Endothelial cell of umbilical vein (primary cell): ENCODE data around the gene MSRB2. TPM values are rescaled to one million over a fixed set of nuclear protein-coding genes. Genes with fewer than 3 reads are reported as not detected.

Experiments used
- BruUV-seq: library from RNA; stranded (reverse); fragments of 400-500 nt; replicated peaks from 2 replicates; lab custom pipeline; 2021; lab: Mats Ljungman, UMichigan
- CTCF ChIA-PET: fragments of 300-600, 350-600 bp; sonication (Branson Sonifier 250); formaldehyde crosslinking; loops from one replicate; lab custom pipeline; 2021; ENCODE audit warnings: antibody characterized with exemption, inconsistent platforms; lab: Charles Lee
- POLR2A ChIA-PET: fragments of 300-600, 350-600 bp; sonication (Branson Sonifier 250); formaldehyde crosslinking; loops from one replicate; lab custom pipeline; 2021; ENCODE audit warnings: antibody characterized with exemption, inconsistent platforms; lab: Charles Lee
- DNase-seq: peaks from one replicate; pipeline ENCODE4 v3.0.0-alpha.2; 2011; ENCODE audit warnings: low read depth, low spot score
- FAIRE-seq: peaks from 2 replicates; lab custom pipeline; 2011; peaks lifted over from hg19 to GRCh38; lab: Jason Lieb, UNC
- H2AFZ ChIP-seq: 2 replicates; pipeline ENCODE4 v1.6.0; 2012; ENCODE audit warnings: low read depth, low read length, control low read depth, inconsistent platforms
- H3K27ac ChIP-seq: 2 replicates; pipeline ENCODE4 v1.5.1; 2011; ENCODE audit warnings: low read depth, mild to moderate bottlenecking, control low read depth, low read length, moderate library complexity; ENCODE audit not compliant: insufficient read depth
- H3K27me3 ChIP-seq, 2 experiments: 2 replicates each; pipeline versions ENCODE4 v1.6.0 to v1.6.1; 2011; ENCODE audit warnings: low read length in 2 of 2, mixed read lengths in 1 of 2; ENCODE audit not compliant: control insufficient read depth in 2 of 2, insufficient read depth in 2 of 2
- H3K36me3 ChIP-seq, 2 experiments: 2 replicates in 1 of 2; 3 replicates in 1 of 2; pipeline ENCODE4 v1.5.1; 2011; ENCODE audit warnings: low read length in 2 of 2, mild to moderate bottlenecking in 1 of 2, moderate library complexity in 1 of 2; ENCODE audit not compliant: control insufficient read depth in 2 of 2, insufficient read depth in 2 of 2; ENCODE audit errors: extremely low read depth in 1 of 2
- H3K4me1 ChIP-seq: 3 replicates; pipeline ENCODE4 v1.5.1; 2011; ENCODE audit warnings: mild to moderate bottlenecking, low read length; ENCODE audit not compliant: control insufficient read depth, insufficient read depth; ENCODE audit errors: extremely low read depth
- H3K4me2 ChIP-seq: 2 replicates; pipeline ENCODE4 v1.6.1; 2011; ENCODE audit warnings: low read length, control low read depth, mixed read lengths; ENCODE audit not compliant: insufficient read depth
- H3K4me3 ChIP-seq, 3 experiments: fragments of 200-600 bp in 1 of 3; sonication (generic), shearing (Covaris generic) in 1 of 3; replicated peaks in 1 of 3; 2 replicates each; pipeline ENCODE4 v1.5.1; 2011 to 2016; ENCODE audit warnings: control low read depth in 3 of 3, low read length in 3 of 3, mild to moderate bottlenecking in 2 of 3, inconsistent platforms in 1 of 3, low read depth in 1 of 3, moderate library complexity in 1 of 3; ENCODE audit not compliant: insufficient read depth in 1 of 3
- H3K79me2 ChIP-seq: 2 replicates; pipeline ENCODE4 v1.6.0; 2012; ENCODE audit warnings: low read length, inconsistent platforms; ENCODE audit not compliant: control insufficient read depth, insufficient read depth
- H3K9ac ChIP-seq: replicated peaks from 2 replicates; pipeline ENCODE3; 2011; ENCODE audit warnings: low read length, control low read depth; ENCODE audit not compliant: insufficient read depth; ENCODE audit errors: extremely low read depth
- H3K9me1 ChIP-seq: replicated peaks from 3 replicates; pipeline ENCODE4 v1.6.0; 2011; ENCODE audit warnings: mild to moderate bottlenecking, low read length; ENCODE audit not compliant: control insufficient read depth, insufficient read depth; ENCODE audit errors: extremely low read depth
- H3K9me3 ChIP-seq: replicated peaks from 2 replicates; pipeline ENCODE4 v1.5.1; 2012; ENCODE audit warnings: low read length, inconsistent platforms; ENCODE audit not compliant: control insufficient read depth, insufficient read depth
- H4K20me1 ChIP-seq: replicated peaks from 2 replicates; pipeline ENCODE3; 2011; ENCODE audit warnings: mild to moderate bottlenecking, low read length; ENCODE audit not compliant: control insufficient read depth, insufficient read depth; ENCODE audit errors: extremely low read depth
- CTCF ChIP-seq, 2 donors: IDR thresholded peaks; 1 replicate in 1 of 2; 2 replicates in 1 of 2; pipeline ENCODE4 v1.5.1; 2011; ENCODE audit warnings: low read length in 2 of 2, mild to moderate bottlenecking in 2 of 2, moderate library complexity in 2 of 2, control low read depth in 1 of 2, inconsistent platforms in 1 of 2, low read depth in 1 of 2; ENCODE audit not compliant: insufficient read depth in 1 of 2; ENCODE audit errors: extremely low read depth in 1 of 2
- EZH2 ChIP-seq: IDR thresholded peaks from 2 replicates; pipeline ENCODE4 v1.6.1; 2012; ENCODE audit warnings: borderline replicate concordance, low read depth, mild to moderate bottlenecking, moderate library complexity, low read length, inconsistent platforms; ENCODE audit not compliant: severe bottlenecking
- FOS ChIP-seq: IDR thresholded peaks from 2 replicates; pipeline ENCODE4 v1.6.1; 2011; ENCODE audit warnings: mild to moderate bottlenecking, low read length, moderate library complexity, borderline replicate concordance; ENCODE audit not compliant: insufficient read depth
- GATA2 ChIP-seq: IDR thresholded peaks from 2 replicates; pipeline ENCODE4 v1.7.0; 2011; ENCODE audit warnings: low read depth, mild to moderate bottlenecking, moderate library complexity, mixed read lengths, low read length; ENCODE audit not compliant: insufficient read length, insufficient read depth
- JUN ChIP-seq: IDR thresholded peaks from 2 replicates; pipeline ENCODE4 v1.6.1; 2011; ENCODE audit warnings: borderline replicate concordance, low read depth; ENCODE audit not compliant: insufficient read length, insufficient read depth
- MAX ChIP-seq: IDR thresholded peaks from 2 replicates; pipeline ENCODE4 v1.6.1; 2011; ENCODE audit not compliant: insufficient read depth, insufficient read length
- MYC ChIP-seq: IDR thresholded peaks from one replicate; pipeline ENCODE4 v1.6.1; 2011; ENCODE audit warnings: mild to moderate bottlenecking, low read depth, low read length
- POLR2A ChIP-seq: IDR thresholded peaks from 2 replicates; pipeline ENCODE4 v1.6.1; 2012; ENCODE audit warnings: low read depth, mild to moderate bottlenecking, control low read depth, low read length
- POLR2AphosphoS5 ChIP-seq: IDR thresholded peaks from 2 replicates; pipeline ENCODE4 v1.6.1; 2012; ENCODE audit warnings: low read depth, mild to moderate bottlenecking, control low read depth, low read length, moderate library complexity; ENCODE audit not compliant: insufficient read depth
- dilution Hi-C: fragments of 300-500 bp; cut with MboI; formaldehyde crosslinking; loops from one replicate; pipeline ENCODE4 v1.15.0; 2019; ENCODE audit warnings: low sequenced_read_pairs; ENCODE audit not compliant: extremely low pct_ligation_motif_present
- intact Hi-C: fragments of 100-400 bp; cut with micrococcal nuclease; formaldehyde crosslinking; loops from one replicate; pipeline ENCODE4 v1.10.0; 2022
- polyA plus RNA-seq, 4 experiments: library from polyadenylated mRNA; depleted of rRNA in 3 of 4; stranded (reverse) in 3 of 4; unstranded in 1 of 4; fragments of >200 nt; gene quantifications; 2 replicates each; pipeline versions ENCODE4 v1.2.1 to v1.2.3, GENCODE V29; 2011 to 2012; ENCODE audit warnings: missing spikeins in 1 of 4
- total RNA-seq: library from RNA; stranded (reverse); gene quantifications from 2 replicates; pipeline ENCODE4 v1.2.3, GENCODE V29; 2021

The MSRB2 gene
- total and polyA plus RNA-seq, 2 donors (not counting 3 experiments of a cell fraction or from before 2014, with no cell fraction given): 16.2 to 20.6 TPM

GRCh38 chr10:23141995-23142394 is 46.6 kb downstream of the MSRB2 start:
- dilution Hi-C loops (no loop called here), intact Hi-C loops (no loop called here)
- no TSS peak for BruUV-seq
- H3K9ac ChIP-seq: no peak overlapping the region
- H3K4me1 ChIP-seq: no peaks in the 10 kb centered on the region
- TF ChIP-seq EZH2 (no peak), POLR2A (no peak), MYC (no peak), POLR2AphosphoS5 (no peak), GATA2 (no peak)
- no peak overlapping the region for H3K4me3 ChIP-seq
- H3K27me3 ChIP-seq: no peaks in the 10 kb centered on the region
- no peaks in the 10 kb centered on the region for H3K36me3 ChIP-seq
- FAIRE-seq (no peak), DNase-seq (no peak)
- no peaks in the 10 kb centered on the region for H4K20me1 ChIP-seq
- H3K4me2 ChIP-seq: no peak overlapping the region
- no peak overlapping the region for H3K27ac ChIP-seq
- no peaks in the 10 kb centered on the region for H3K79me2 ChIP-seq
- ChIA-PET CTCF (no interaction called here), POLR2A (no interaction called here)
- no peak overlapping the region for H2AFZ ChIP-seq
- no peaks in the 10 kb centered on the region for H3K9me3 ChIP-seq
- H3K9me1 ChIP-seq: no peaks in the 10 kb centered on the region

- Histone ChIP-seq H3K4me2 (no peak overlapping the region), H3K4me3 (no peak overlapping the region), H3K9me3 (no peaks in the 10 kb centered on the region), H4K20me1 (no peaks in the 10 kb centered on the region), H2AFZ (no peak overlapping the region), H3K36me3 (no peaks in the 10 kb centered on the region), H3K79me2 (no peaks in the 10 kb centered on the region), H3K27me3 (no peaks in the 10 kb centered on the region), H3K9ac (no peak overlapping the region), H3K27ac (no peak overlapping the region), H3K9me1 (no peaks in the 10 kb centered on the region), H3K4me1 (no peaks in the 10 kb centered on the region)
- dilution Hi-C loops: no loop called here
- no TSS peak for BruUV-seq
- DNase-seq: no peak
- intact Hi-C loops: no loop called here
- POLR2A ChIA-PET: no interaction called here
- FAIRE-seq: no peak
- CTCF ChIA-PET: interaction anchor here (0.9 to 1.7 kb wide), 2 partner anchors 10 to 12 kb away, joined by 3 read pairs; no protein-coding TSS in a partner anchor
- TF ChIP-seq MYC: no peak
- no peak for TF ChIP-seq MAX
- TF ChIP-seq CTCF (IDR thresholded peaks at IDR 0.05; ENCODE audit: extremely low read depth in 1 of 2, insufficient read depth in 1 of 2, low read depth in 1 of 2, low read length in 2 of 2): no peak
- TF ChIP-seq POLR2A: no peak
- TF ChIP-seq FOS: no peak
- TF ChIP-seq EZH2: no peak
- no peak for TF ChIP-seq POLR2AphosphoS5
- no peak for TF ChIP-seq JUN
- no peak for TF ChIP-seq GATA2
Observed at GRCh38 chr10:23146258-23146657, 50.9 kb downstream of the MSRB2 start.
